Activated naive CD8-positive, alpha-beta T cell treated with anti-CD3 and anti-CD28 coated beads, Interleukin-2, amount 50 U/mL, for 24 hours (primary cell): Measurements from ENCODE around the gene GLIS1.
A peak's percentile ranks its signal among the peaks of the same experiment; 100 is the strongest.

ENCODE experiments used
- ATAC-seq: fragments of 150-1000 bp; cut with Tn5 transposase; one replicate; pipeline ENCODE4 v1.10.0; 2021
- DNase-seq: peaks from one replicate; pipeline ENCODE4 v3.0.0; 2021
- H3K27ac Mint-ChIP-seq: one replicate; pipeline ENCODE4 v1.8.0; 2021; ENCODE audit warnings: mild to moderate bottlenecking, mixed read lengths
- H3K27me3 Mint-ChIP-seq: one replicate; pipeline ENCODE4 v1.8.0; 2021; ENCODE audit warnings: mixed read lengths
- H3K36me3 Mint-ChIP-seq: one replicate; pipeline ENCODE4 v1.8.0; 2021; ENCODE audit warnings: low read depth, mixed read lengths
- H3K4me1 Mint-ChIP-seq: one replicate; pipeline ENCODE4 v1.8.0; 2021; ENCODE audit warnings: mixed read lengths
- H3K4me3 Mint-ChIP-seq: one replicate; pipeline ENCODE4 v1.8.0; 2021; ENCODE audit warnings: mild to moderate bottlenecking, moderate library complexity, mixed read lengths
- H3K9me3 Mint-ChIP-seq: one replicate; pipeline ENCODE4 v1.8.0; 2021; ENCODE audit warnings: mixed read lengths

The GLIS1 gene

DNA sequence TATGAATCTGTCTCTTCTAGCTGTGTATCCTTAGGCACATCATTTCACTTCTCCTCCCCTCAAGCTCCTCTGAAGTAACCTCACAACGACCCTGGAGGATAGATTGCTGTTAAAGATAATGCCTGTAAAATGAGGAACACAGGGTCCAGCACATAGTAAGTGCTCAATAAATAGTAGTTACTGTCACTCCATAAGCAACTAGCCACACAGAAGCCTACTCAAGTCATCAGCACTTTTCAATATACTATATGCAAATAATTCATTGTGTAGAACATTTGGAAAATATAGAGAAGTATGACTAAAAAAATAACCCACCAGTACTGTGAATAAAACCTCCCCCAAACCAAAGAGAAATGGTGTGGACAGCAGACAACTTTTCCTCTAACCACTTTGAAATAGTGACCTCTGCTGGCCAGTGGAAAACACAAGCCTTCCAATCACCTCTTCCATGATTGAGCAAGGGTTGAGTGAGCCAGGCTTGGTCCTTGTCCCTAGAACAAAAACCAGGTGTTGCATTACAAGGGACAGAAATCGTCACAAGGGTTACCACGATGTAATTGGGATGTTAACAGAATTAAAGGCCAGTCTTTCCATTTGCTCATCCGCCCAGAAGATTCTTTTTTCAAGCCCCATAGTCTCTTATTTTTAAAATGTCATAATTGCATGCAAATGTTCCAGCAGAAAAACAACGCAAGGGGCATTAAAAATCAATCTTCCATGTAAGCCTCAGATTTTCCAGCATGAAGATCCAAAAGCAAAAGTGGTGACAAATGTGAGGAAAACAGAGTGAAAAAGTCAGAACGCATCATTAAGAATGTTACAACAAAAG, 15.7 kb upstream of the GLIS1 start:
- no peaks in the 10 kb centered on the region for H3K9me3 Mint-ChIP-seq
- ATAC-seq (peak; percentile 57), DNase-seq (peak; percentile 25)
- peaks cover 2% of the 10 kb centered on the region for H3K36me3 Mint-ChIP-seq
- H3K4me1 Mint-ChIP-seq: peaks cover 7% of the 10 kb centered on the region
- no peaks in the 10 kb centered on the region for H3K27me3 Mint-ChIP-seq
- H3K4me3 Mint-ChIP-seq: no peak overlapping the region
- H3K27ac Mint-ChIP-seq: no peak overlapping the region

DNA sequence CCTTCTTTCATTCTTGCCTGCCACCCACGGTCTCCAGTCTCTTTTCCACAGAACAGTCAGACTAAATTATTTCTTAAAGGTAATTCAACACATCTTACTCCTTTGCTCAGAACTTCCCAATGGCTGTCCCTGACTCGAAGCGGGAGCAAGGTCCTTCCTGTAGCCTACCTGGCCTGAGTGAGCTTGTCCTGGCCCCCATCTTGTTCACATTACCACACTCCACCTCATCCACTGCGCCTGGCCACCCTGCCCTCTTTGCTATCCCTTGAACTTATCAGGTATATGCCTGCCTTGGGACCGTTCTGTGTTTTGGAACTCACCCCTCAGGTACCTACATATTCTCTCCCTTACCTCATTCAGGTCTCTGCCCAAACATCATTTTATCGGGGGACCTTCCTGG, 13.3 kb upstream of the GLIS1 start:
- no peak for ATAC-seq
- peaks cover 2% of the 10 kb centered on the region for H3K36me3 Mint-ChIP-seq
- no peak overlapping the region for H3K4me3 Mint-ChIP-seq
- no peaks in the 10 kb centered on the region for H3K27me3 Mint-ChIP-seq
- H3K4me1 Mint-ChIP-seq: peaks cover 7% of the 10 kb centered on the region
- H3K9me3 Mint-ChIP-seq: no peaks in the 10 kb centered on the region
- no peak for DNase-seq
- H3K27ac Mint-ChIP-seq: no peak overlapping the region

DNA sequence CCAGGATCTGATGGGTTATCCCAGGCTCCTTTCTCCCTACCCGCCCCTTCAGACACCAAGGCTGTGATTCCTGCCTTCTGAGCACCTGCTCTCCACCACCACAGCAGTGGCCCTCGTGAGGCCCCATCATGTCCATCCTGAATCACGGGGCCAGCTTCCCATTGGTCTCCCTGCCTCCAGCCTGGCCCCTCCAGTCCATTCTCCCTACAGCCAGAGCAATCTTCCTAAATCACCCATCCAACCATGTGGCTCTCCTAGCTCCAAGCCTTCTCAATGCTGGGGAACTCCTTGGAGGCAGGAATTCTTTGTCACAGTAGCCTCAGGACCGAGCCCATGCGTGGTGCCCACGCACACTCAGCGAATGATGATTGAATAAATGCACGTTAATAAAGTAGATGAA, 8.9 kb upstream of the GLIS1 start:
- H3K4me3 Mint-ChIP-seq: no peak overlapping the region
- peaks cover 8% of the 10 kb centered on the region for H3K9me3 Mint-ChIP-seq
- H3K27me3 Mint-ChIP-seq: peaks cover 13% of the 10 kb centered on the region
- H3K27ac Mint-ChIP-seq: no peak overlapping the region
- DNase-seq: no peak
- ATAC-seq: no peak
- H3K36me3 Mint-ChIP-seq: no peaks in the 10 kb centered on the region
- H3K4me1 Mint-ChIP-seq: peaks cover 7% of the 10 kb centered on the region

DNA sequence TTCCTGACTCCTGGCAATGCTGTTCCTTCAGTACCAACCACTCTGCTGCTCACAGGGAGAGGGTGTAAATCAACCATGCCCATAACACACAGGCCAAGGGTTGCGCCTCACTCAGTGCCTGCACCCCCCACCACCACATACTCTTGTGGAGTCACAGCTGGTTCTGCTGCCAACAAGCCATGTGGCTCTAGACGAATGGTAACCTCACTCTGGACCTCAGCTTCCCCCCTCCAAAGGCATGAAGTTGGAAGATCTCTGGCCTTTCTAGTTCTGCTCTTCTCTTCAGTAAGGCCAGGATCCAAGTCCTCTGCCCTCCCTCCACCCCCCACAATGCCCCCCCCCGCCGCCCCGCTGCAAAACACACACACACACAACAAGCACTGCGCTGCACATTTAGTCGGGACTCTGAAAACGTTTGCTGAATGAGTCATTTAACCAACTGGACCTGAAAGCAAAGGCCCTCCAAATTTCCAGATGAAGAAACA, 1.7 kb upstream of the GLIS1 start:
- Mint-ChIP-seq H3K27ac (no peak overlapping the region), H3K27me3 (peaks cover 54% of the 10 kb centered on the region), H3K4me1 (peaks cover 2% of the 10 kb centered on the region), H3K36me3 (no peaks in the 10 kb centered on the region), H3K4me3 (no peak overlapping the region), H3K9me3 (peaks cover 15% of the 10 kb centered on the region)
- ATAC-seq (no peak), DNase-seq (no peak)

DNA sequence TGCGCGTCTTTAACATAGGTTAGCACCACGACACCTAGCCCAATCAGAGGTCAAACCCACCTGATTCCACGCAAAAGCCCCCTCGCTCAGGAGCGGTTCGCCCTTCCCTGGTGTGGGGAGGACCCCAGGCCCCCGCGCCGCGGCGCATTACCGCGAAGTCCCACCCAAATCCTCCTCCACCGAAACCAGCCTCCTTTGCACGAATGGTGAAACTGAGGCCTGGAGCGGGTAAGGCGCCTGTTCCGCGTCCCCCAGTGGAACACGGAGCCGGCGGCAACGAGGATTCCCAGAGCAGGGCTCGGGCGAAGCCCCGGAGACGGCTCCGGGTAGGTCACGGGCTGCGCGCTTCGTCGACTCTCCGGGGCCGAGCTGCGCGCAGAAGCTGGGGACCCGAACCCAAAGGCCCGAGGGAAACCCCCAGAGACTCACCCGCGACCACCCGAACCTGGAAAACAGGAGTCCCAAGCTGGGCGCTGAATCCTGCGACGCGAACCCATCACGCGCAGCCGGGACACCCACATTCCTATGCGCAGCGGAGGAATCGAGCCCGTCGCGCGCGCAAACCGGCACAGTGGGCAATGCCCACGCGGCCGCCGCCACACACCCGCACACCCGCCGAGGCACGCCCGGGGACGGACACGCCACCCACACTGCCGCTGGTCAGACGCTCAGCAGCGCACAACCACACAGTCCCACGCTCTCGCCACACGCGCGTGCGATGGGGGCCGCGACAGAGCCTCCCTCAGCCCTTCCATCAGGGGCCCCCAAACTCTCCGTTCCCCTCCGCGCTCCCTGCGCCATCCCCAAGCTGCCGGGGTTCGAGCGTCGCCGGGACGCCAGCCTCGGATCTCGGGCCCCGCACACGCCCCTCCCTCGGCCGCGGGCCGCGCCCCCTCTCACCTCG, 507 bp downstream of the GLIS1 start:
- DNase-seq (peak; percentile 9), ATAC-seq (no peak)
- Mint-ChIP-seq H3K4me1 (peaks cover 2% of the 10 kb centered on the region), H3K9me3 (peaks cover 14% of the 10 kb centered on the region), H3K36me3 (no peaks in the 10 kb centered on the region), H3K27ac (no peak overlapping the region), H3K4me3 (peak overlapping the region; percentile 34), H3K27me3 (peaks cover 57% of the 10 kb centered on the region)

DNA sequence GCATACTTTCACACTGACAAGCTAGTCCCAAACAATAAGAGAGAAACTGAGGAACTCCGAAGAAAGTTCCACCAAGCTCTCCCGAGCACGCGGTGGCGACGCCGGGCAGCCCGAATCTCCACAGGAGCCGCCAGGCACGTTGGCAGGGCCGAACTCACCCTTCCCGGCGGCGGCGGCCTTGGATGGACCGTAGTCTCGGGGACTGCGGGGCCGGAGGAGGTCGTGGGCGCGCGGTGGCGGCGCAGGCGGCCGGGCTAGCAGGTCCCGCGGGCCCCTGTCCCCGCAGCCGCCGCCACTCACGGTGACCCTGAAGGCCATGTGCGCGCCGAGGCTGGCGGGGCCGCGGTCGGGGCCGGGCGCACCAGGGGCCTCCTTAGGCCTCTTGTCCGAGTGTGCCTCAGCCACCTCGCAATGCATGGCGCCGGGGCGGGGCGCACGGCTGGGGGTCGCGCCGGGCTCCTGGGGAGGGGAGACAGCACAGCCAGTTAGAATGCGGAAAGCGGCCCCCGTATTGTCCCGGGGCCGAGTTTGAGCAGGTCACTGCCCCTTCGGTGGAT, 1.2 kb downstream of the GLIS1 start:
- Mint-ChIP-seq H3K4me3 (peak overlapping the region; percentile 19), H3K27me3 (peaks cover 56% of the 10 kb centered on the region), H3K4me1 (peaks cover 2% of the 10 kb centered on the region), H3K9me3 (peaks cover 7% of the 10 kb centered on the region), H3K27ac (no peak overlapping the region), H3K36me3 (no peaks in the 10 kb centered on the region)
- DNase-seq (no peak), ATAC-seq (no peak)

DNA sequence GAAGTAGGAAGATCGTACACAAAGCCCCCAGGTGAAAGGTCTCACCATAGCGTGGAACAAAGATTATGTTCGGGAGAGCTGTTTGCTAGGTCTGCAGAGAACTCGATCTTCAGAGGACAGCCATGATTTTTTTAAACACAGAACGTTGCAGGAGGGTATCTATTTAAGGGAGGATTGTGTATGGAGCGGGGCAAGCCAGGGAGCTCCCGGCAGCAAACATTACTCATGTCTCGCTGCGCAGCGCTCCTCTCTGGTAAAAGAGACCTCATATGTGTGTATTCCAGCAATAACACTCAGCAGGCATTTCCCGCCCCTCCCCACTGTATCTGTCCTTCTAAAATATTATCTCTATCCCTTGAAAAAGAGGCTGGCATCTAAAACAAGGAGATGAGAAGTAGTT, 2.7 kb downstream of the GLIS1 start:
- H3K27me3 Mint-ChIP-seq: peaks cover 55% of the 10 kb centered on the region
- H3K9me3 Mint-ChIP-seq: no peaks in the 10 kb centered on the region
- H3K4me3 Mint-ChIP-seq: no peak overlapping the region
- H3K4me1 Mint-ChIP-seq: peaks cover 2% of the 10 kb centered on the region
- DNase-seq: no peak
- H3K36me3 Mint-ChIP-seq: no peaks in the 10 kb centered on the region
- ATAC-seq: no peak
- no peak overlapping the region for H3K27ac Mint-ChIP-seq

DNA sequence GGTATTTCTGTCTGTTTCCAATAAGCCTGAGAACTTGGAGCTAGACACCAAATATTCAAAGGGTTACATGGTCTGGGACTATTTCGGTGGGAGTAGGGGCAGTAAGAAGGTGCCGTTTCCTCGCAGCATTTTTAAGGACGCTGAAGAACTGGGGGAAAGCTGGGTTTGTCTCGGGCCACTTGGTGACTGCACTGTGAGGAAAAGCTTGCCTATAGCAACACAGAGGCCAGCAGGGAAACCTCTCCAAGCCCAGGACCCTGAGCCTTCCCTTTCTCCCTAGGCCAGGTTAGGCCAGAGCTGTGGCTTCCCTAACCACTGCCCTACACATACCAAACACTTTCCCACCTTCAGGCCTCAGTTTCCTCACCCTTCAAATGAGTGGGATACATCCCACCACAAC, 3.3 kb downstream of the GLIS1 start:
- no peaks in the 10 kb centered on the region for H3K36me3 Mint-ChIP-seq
- ATAC-seq (no peak), DNase-seq (no peak)
- no peak overlapping the region for H3K4me3 Mint-ChIP-seq
- no peaks in the 10 kb centered on the region for H3K9me3 Mint-ChIP-seq
- no peak overlapping the region for H3K27ac Mint-ChIP-seq
- H3K4me1 Mint-ChIP-seq: peaks cover 2% of the 10 kb centered on the region
- H3K27me3 Mint-ChIP-seq: peaks cover 52% of the 10 kb centered on the region

DNA sequence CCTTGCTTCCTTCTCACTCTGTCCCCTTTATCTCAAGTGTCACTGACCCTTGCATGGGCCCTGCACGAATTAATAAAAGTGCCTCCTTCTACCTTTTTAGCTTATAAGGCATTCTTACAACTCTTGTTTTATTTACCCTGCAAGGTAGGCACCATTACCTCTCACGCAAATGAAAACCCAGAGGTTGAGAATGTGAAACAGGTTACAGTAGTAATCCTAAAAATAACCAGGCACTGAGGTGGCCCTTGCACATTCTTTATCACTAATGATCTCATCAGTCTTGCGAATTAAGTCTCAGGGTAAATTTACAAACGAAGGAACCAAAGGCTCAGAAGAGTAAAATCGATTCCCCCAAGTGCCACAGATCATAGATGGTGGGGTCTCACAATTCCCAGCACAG, 3.7 kb downstream of the GLIS1 start:
- peaks cover 51% of the 10 kb centered on the region for H3K27me3 Mint-ChIP-seq
- H3K36me3 Mint-ChIP-seq: no peaks in the 10 kb centered on the region
- H3K27ac Mint-ChIP-seq: no peak overlapping the region
- H3K4me3 Mint-ChIP-seq: no peak overlapping the region
- no peaks in the 10 kb centered on the region for H3K9me3 Mint-ChIP-seq
- ATAC-seq: no peak
- DNase-seq: no peak
- H3K4me1 Mint-ChIP-seq: peaks cover 2% of the 10 kb centered on the region

DNA sequence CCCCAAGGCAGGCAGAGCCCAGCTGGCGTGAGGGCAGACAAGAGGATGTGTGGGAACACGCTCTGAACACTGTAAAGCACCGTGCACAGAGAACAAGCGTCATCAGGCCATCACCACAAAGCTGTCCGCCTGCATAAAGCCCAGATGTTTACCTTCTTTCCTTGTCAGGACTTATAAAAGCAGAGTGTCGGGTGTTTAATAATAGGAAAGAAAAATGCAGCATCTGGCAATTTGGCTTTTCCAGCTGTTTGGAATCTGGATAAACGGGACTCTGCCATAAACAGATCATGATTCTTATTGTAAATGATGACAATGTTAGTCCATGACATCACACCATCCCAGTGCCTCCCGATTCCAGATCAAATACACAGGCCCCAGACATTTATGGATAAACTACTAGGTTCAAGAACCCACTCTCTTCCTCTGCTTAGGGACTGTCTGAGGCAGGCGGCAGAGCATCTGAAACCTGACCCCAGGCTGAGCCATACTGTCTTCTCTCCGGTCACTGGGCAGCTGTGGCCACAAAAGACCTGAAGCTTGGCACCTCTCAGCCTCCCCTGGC, 4.2 kb downstream of the GLIS1 start:
- Mint-ChIP-seq H3K36me3 (no peaks in the 10 kb centered on the region), H3K9me3 (no peaks in the 10 kb centered on the region), H3K4me1 (peaks cover 2% of the 10 kb centered on the region), H3K4me3 (no peak overlapping the region), H3K27ac (no peak overlapping the region), H3K27me3 (peaks cover 46% of the 10 kb centered on the region)
- ATAC-seq (no peak), DNase-seq (no peak)

DNA sequence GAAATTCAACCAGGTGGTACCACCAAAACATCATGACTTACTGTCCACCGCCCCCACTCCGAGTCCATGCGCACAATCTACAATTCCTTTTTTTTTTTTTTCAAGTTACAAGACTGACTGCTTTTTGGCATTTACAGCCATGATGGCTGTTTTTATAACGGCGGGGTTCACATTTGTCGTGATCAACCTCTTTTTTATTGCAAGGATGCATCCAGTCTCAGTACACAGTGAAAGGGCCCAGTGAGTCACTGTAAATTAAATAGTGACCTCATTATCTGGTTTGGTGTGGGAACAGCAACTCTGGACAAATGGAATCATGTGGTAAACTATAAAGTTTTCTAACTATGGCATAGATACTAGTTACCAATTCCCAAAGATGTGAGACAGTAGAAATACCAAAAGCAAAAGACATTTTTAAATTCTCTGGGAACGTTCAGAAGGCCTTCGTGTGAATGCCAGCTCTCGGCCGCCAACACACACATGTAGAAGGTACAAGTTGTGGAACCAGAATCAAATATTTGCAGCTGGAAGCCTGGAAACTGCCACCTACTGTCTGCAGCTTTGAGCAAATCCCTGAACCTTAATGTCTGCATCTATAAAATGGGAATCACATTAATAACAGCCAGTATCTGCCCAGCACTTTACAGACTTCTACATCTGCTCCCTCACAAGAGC, 4.9 kb downstream of the GLIS1 start:
- Mint-ChIP-seq H3K27me3 (peaks cover 42% of the 10 kb centered on the region), H3K4me3 (no peak overlapping the region), H3K36me3 (no peaks in the 10 kb centered on the region), H3K9me3 (no peaks in the 10 kb centered on the region), H3K27ac (no peak overlapping the region), H3K4me1 (peaks cover 2% of the 10 kb centered on the region)
- ATAC-seq (no peak), DNase-seq (no peak)

DNA sequence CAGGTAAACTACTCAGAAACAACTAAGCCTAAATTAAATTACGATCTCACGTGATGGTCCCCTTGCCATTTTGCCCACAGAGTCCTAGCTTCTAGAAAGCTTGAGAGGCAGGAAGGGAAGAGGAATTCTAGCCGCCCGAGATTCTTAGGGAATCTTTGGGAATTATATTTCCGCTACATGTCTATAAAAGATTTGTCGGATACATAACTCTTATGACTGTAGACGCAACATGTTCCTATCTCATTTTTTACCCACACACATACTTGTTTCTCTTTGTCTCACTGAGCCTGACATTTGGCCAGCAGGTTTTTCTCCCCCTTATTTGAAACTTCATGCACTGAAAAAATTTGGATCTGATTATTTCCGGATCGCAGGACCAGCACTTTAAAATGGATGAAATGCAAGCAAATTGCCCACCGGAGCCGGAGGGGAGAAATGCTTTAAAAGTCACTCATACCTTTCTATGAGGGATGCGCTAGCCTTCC, 5.5 kb downstream of the GLIS1 start:
- Mint-ChIP-seq H3K9me3 (no peaks in the 10 kb centered on the region), H3K27ac (no peak overlapping the region), H3K4me1 (peaks cover 2% of the 10 kb centered on the region), H3K4me3 (no peak overlapping the region), H3K27me3 (peaks cover 41% of the 10 kb centered on the region), H3K36me3 (no peaks in the 10 kb centered on the region)
- DNase-seq (no peak), ATAC-seq (no peak)

DNA sequence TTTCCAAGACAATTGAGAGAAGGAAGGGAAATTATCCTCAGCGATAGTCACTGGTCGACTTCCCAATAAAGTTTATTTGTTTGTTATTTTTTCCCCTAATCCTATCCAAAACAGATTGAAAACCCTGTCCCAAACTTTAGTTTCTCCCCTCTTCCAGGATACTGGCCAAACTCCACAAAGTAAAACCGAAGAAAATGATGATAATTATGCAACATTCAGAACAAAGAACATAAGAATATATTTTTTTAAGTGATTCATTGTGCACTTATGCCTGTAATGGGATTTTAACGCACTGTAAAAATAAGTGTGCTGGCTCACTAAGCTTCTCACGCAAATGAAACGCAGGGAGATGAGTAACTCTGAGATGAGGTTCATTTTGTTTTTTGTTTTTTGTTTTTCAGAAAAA, 6.0 kb downstream of the GLIS1 start:
- Mint-ChIP-seq H3K27ac (no peak overlapping the region), H3K4me3 (no peak overlapping the region), H3K4me1 (peaks cover 2% of the 10 kb centered on the region), H3K9me3 (no peaks in the 10 kb centered on the region), H3K27me3 (peaks cover 38% of the 10 kb centered on the region), H3K36me3 (no peaks in the 10 kb centered on the region)
- DNase-seq (no peak), ATAC-seq (no peak)

DNA sequence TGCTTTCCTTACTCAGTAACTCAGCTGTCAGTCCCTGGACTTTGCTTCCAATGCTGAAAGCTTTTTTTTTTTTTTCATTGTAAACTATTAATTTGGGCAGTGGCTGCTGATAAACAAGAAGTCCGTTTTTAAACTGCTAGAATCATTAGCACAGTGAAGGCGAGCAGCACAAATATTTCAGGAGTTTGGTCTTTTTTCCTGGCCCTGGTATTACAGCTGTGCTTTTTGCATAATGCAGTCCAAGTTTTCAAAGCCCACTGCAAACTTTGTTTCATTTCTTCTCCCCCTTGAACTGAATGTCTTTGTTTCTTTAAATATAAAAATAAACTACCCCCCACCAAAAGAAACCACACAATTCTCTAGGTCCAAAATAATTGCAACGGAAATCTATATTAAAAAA, 6.6 kb downstream of the GLIS1 start:
- no peak for DNase-seq
- H3K4me1 Mint-ChIP-seq: peaks cover under 1% of the 10 kb centered on the region
- no peaks in the 10 kb centered on the region for H3K36me3 Mint-ChIP-seq
- no peaks in the 10 kb centered on the region for H3K9me3 Mint-ChIP-seq
- H3K27me3 Mint-ChIP-seq: peaks cover 36% of the 10 kb centered on the region
- no peak overlapping the region for H3K4me3 Mint-ChIP-seq
- ATAC-seq: no peak
- H3K27ac Mint-ChIP-seq: no peak overlapping the region
